HepG2 (cell line): ENCODE results near the gene PEX14. TPM values are rescaled to one million over a fixed set of nuclear protein-coding genes. Genes with fewer than 3 reads are reported as not detected.

ENCODE experiments used
- ATAC-seq: fragments of 200-7000 bp; cut with Tn5 transposase; 3 replicates; pipeline ENCODE4 v1.9.1; 2020; ENCODE audit warnings: mild to moderate bottlenecking, moderate library complexity
- BruUV-seq: library from RNA; stranded (reverse); fragments of 400-500 nt; replicated peaks from 2 replicates; lab custom pipeline; 2021; lab: Mats Ljungman, UMichigan
- CTCF ChIA-PET: fragments of 300-600 bp; formaldehyde crosslinking; extraction: SDS; loops from one replicate; lab custom pipeline; 2021; ENCODE audit warnings: low total read pairs, inconsistent platforms, low intra/inter-chr PET ratio; lab: Yijun Ruan, JAX
- POLR2A ChIA-PET: fragments of 350-600 bp; sonication (Branson Sonifier 250); formaldehyde crosslinking; loops from one replicate; lab custom pipeline; 2020; ENCODE audit warnings: antibody characterized with exemption, inconsistent platforms; lab: Yijun Ruan, JAX
- DNase-seq: peaks from one replicate; pipeline ENCODE4 v3.0.0-alpha.2; 2015; ENCODE audit warnings: low spot score
- FAIRE-seq: peaks from 3 replicates; lab custom pipeline; 2011; peaks lifted over from hg19 to GRCh38; lab: Jason Lieb, UNC
- H2AFZ ChIP-seq: one replicate; pipeline ENCODE4 v1.6.1; 2011; ENCODE audit warnings: low read length, inconsistent platforms
- H3K27ac ChIP-seq: fragments of 300-600 bp; 3 replicates; pipeline ENCODE4 v1.8.0; 2011; ENCODE audit warnings: mixed run types, mild to moderate bottlenecking, mixed read lengths, low read length, inconsistent platforms; ENCODE audit not compliant: insufficient read depth; ENCODE audit errors: extremely low read length
- H3K27me3 ChIP-seq, 2 experiments: fragments of 200-600 bp in 1 of 2; 2 replicates in 1 of 2; 3 replicates in 1 of 2; pipeline versions ENCODE4 v1.6.0 to v1.8.0; 2011; ENCODE audit warnings: low read length in 2 of 2, mild to moderate bottlenecking in 2 of 2, moderate library complexity in 2 of 2, inconsistent platforms in 1 of 2; ENCODE audit not compliant: insufficient read depth in 2 of 2, control insufficient read depth in 1 of 2
- H3K36me3 ChIP-seq, 2 experiments: fragments of 200-600 bp in 1 of 2; replicated peaks in 1 of 2; 2 replicates in 1 of 2; 3 replicates in 1 of 2; pipeline versions ENCODE4 v1.5.1 to v1.8.0; 2011; ENCODE audit warnings: low read length in 2 of 2, inconsistent platforms in 1 of 2; ENCODE audit not compliant: insufficient read depth in 2 of 2, control insufficient read depth in 1 of 2
- H3K4me1 ChIP-seq: 2 replicates; pipeline ENCODE4 v1.5.1; 2012; ENCODE audit warnings: low read length, inconsistent platforms; ENCODE audit not compliant: insufficient read depth
- H3K4me2 ChIP-seq: 2 replicates; pipeline ENCODE4 v1.6.0; 2011; ENCODE audit warnings: low read depth, low read length, inconsistent platforms
- H3K4me3 ChIP-seq, 3 experiments: fragments of 200-600 bp in 1 of 3; sonication (generic), shearing (Covaris generic) in 1 of 3; replicated peaks in 1 of 3; 2 replicates each; pipeline ENCODE4 v1.5.1; 2011 to 2016; ENCODE audit warnings: low read length in 3 of 3, inconsistent platforms in 2 of 3, low read depth in 2 of 3, mild to moderate bottlenecking in 2 of 3, control low read depth in 1 of 3, mixed read lengths in 1 of 3; ENCODE audit not compliant: insufficient read depth in 1 of 3
- H3K79me2 ChIP-seq: one replicate; pipeline ENCODE4 v1.6.1; 2011; ENCODE audit warnings: low read length, inconsistent platforms; ENCODE audit not compliant: insufficient read depth
- H3K9ac ChIP-seq: 2 replicates; pipeline ENCODE4 v1.6.0; 2011; ENCODE audit warnings: mild to moderate bottlenecking, low read depth, low read length, inconsistent platforms; ENCODE audit not compliant: insufficient read depth
- H3K9me3 ChIP-seq: 2 replicates; pipeline ENCODE4 v1.5.1; 2012; ENCODE audit warnings: mild to moderate bottlenecking, low read length
- H4K20me1 ChIP-seq: 2 replicates; pipeline ENCODE4 v1.6.0; 2011; ENCODE audit warnings: inconsistent platforms, mild to moderate bottlenecking, low read length, moderate library complexity; ENCODE audit not compliant: insufficient read depth
- ARHGAP35 ChIP-seq: sonication (generic); formaldehyde crosslinking; IDR thresholded peaks from 2 replicates; pipeline ENCODE4 v1.9.0; 2022; ENCODE audit warnings: mild to moderate bottlenecking, inconsistent platforms, moderate library complexity, missing genetic modification reagents, borderline replicate concordance
- ATM ChIP-seq: fragments of 450-650 bp; IDR thresholded peaks from 2 replicates; pipeline ENCODE4 v1.7.1; 2017; ENCODE audit warnings: mild to moderate bottlenecking, borderline replicate concordance
- GFI1 ChIP-seq: sonication (generic); formaldehyde crosslinking; IDR thresholded peaks from 2 replicates; pipeline ENCODE4 v1.5.0; 2020; ENCODE audit warnings: missing genetic modification reagents, mild to moderate bottlenecking, borderline replicate concordance
- HNF4A ChIP-seq: sonication (generic); formaldehyde crosslinking; IDR thresholded peaks from 2 replicates; pipeline ENCODE4 v1.4.0; 2020; ENCODE audit warnings: missing genetic modification reagents
- MIER3 ChIP-seq: IDR thresholded peaks from 2 replicates; pipeline ENCODE4 v1.6.1; 2016; ENCODE audit warnings: missing compliant biosample characterization, borderline replicate concordance
- MIXL1 ChIP-seq: IDR thresholded peaks from 2 replicates; pipeline ENCODE4 v1.6.1; 2016
- SMARCC2 ChIP-seq: fragments of 450-650 bp; IDR thresholded peaks from 2 replicates; pipeline ENCODE4 v1.6.1; 2017; ENCODE audit warnings: antibody characterized with exemption, mild to moderate bottlenecking
- SNAPC2 ChIP-seq: sonication (generic); formaldehyde crosslinking; IDR thresholded peaks from 2 replicates; pipeline ENCODE4 v1.8.1; 2022; ENCODE audit warnings: mild to moderate bottlenecking, missing genetic modification reagents
- ZNF124 ChIP-seq: sonication (generic); formaldehyde crosslinking; IDR thresholded peaks from 2 replicates; pipeline ENCODE4 v1.4.0; 2020; ENCODE audit warnings: missing genetic modification reagents
- ZNF343 ChIP-seq: sonication (generic); formaldehyde crosslinking; IDR thresholded peaks from 2 replicates; pipeline ENCODE4 v1.4.0; 2020; ENCODE audit warnings: mild to moderate bottlenecking, missing genetic modification reagents
- ZNF432 ChIP-seq: sonication (generic); formaldehyde crosslinking; IDR thresholded peaks from 2 replicates; pipeline ENCODE4 v1.5.0; 2020; ENCODE audit warnings: missing genetic modification reagents, mild to moderate bottlenecking, borderline replicate concordance
- ZNF567 ChIP-seq: sonication (generic); formaldehyde crosslinking; IDR thresholded peaks from 2 replicates; pipeline ENCODE4 v1.8.1; 2023; ENCODE audit warnings: mild to moderate bottlenecking, missing genetic modification reagents, borderline replicate concordance
- WGBS: methylation state at CpG from one replicate; pipeline ENCODE4 v1.1.6; 2017; ENCODE audit warnings: low lambda C conversion rate; 5-methylcytosine and 5-hydroxymethylcytosine counted together
- in situ Hi-C: cut with HindIII; loops from 2 replicates; pipeline ENCODE4 v1.10.0; 2017; ENCODE audit warnings: low pct_unique_long_range_greater_than_20kb; ENCODE audit not compliant: extremely low pct_ligation_motif_present
- intact Hi-C: fragments of 100-400 bp; cut with micrococcal nuclease; formaldehyde crosslinking; loops from one replicate; pipeline ENCODE4 v1.10.0; 2022; ENCODE audit not compliant: unreplicated experiment
- polyA plus RNA-seq, 8 experiments: library from polyadenylated mRNA; depleted of rRNA in 3 of 8; stranded (reverse) in 7 of 8; unstranded in 1 of 8; fragments of >200 nt; fragmentation: Illumina TruSeq in 4 of 8; extraction: Trizol in 4 of 8; gene quantifications; 2 replicates each; pipeline versions ENCODE4 v1.2.1 to v1.2.3, GENCODE V29; 2011 to 2016; ENCODE audit warnings: low read depth in 4 of 8, missing spikeins in 1 of 8, mixed read lengths in 1 of 8; ENCODE audit not compliant: insufficient read depth in 1 of 8
- total RNA-seq, 5 experiments: library from RNA; depleted of rRNA; stranded (reverse); fragments of >200 nt; fragmentation: Illumina TruSeq; extraction: Trizol; gene quantifications; 2 replicates each; pipeline ENCODE4 v1.2.3, GENCODE V29; 2016; ENCODE audit warnings: low read depth in 1 of 5
- TF ChIP-seq, protein P1 (sequence below): sonication (generic); formaldehyde crosslinking; IDR thresholded peaks from 2 replicates; pipeline ENCODE4 v1.4.0; 2020; ENCODE audit warnings: missing genetic modification reagents
- TF ChIP-seq, protein P2 (sequence below): sonication (generic); formaldehyde crosslinking; IDR thresholded peaks from 2 replicates; pipeline ENCODE4 v1.5.0; 2020; ENCODE audit warnings: missing genetic modification reagents
- TF ChIP-seq, protein P3 (sequence below): sonication (generic); formaldehyde crosslinking; IDR thresholded peaks from 2 replicates; pipeline ENCODE4 v1.4.0; 2020; ENCODE audit warnings: missing genetic modification reagents
- TF ChIP-seq, protein P4 (sequence below): sonication (generic); formaldehyde crosslinking; conservative IDR thresholded peaks from 2 replicates; pipeline ENCODE4 v1.4.0; 2020; ENCODE audit warnings: mild to moderate bottlenecking, missing genetic modification reagents, moderate library complexity

Gene PEX14
- total and polyA plus RNA-seq, 2 of the 13 experiments (the other 11 are each of a cell fraction or from before 2014, with no cell fraction given), result 6.5 to 9.9 TPM

DNA sequence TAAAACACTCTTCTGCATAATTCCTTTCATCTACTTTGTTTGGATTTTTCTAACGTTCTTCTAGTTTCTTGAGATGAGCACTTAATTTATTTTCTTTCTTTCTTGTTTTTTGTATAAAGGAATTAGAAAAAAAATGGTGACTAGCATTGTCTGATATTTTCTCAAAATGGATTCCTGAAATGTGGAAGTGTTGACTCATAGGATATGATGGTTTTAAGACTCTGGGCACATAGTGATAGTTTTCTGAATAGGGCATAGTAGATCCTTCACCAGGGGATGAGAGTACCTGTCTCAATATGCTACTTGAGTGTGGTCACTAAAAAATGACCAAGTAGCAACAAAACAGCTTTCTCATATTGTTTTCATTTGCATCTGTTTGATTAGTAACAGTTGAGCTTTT lies 100.9 kb downstream of the PEX14 start (continued):
- TF ChIP-seq, protein P1, sequence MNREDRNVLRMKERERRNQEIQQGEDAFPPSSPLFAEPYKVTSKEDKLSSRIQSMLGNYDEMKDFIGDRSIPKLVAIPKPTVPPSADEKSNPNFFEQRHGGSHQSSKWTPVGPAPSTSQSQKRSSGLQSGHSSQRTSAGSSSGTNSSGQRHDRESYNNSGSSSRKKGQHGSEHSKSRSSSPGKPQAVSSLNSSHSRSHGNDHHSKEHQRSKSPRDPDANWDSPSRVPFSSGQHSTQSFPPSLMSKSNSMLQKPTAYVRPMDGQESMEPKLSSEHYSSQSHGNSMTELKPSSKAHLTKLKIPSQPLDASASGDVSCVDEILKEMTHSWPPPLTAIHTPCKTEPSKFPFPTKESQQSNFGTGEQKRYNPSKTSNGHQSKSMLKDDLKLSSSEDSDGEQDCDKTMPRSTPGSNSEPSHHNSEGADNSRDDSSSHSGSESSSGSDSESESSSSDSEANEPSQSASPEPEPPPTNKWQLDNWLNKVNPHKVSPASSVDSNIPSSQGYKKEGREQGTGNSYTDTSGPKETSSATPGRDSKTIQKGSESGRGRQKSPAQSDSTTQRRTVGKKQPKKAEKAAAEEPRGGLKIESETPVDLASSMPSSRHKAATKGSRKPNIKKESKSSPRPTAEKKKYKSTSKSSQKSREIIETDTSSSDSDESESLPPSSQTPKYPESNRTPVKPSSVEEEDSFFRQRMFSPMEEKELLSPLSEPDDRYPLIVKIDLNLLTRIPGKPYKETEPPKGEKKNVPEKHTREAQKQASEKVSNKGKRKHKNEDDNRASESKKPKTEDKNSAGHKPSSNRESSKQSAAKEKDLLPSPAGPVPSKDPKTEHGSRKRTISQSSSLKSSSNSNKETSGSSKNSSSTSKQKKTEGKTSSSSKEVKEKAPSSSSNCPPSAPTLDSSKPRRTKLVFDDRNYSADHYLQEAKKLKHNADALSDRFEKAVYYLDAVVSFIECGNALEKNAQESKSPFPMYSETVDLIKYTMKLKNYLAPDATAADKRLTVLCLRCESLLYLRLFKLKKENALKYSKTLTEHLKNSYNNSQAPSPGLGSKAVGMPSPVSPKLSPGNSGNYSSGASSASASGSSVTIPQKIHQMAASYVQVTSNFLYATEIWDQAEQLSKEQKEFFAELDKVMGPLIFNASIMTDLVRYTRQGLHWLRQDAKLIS (CRISPR knock-in tag), result no peak
- no peak for TF ChIP-seq SMARCC2
- TF ChIP-seq, protein P2, sequence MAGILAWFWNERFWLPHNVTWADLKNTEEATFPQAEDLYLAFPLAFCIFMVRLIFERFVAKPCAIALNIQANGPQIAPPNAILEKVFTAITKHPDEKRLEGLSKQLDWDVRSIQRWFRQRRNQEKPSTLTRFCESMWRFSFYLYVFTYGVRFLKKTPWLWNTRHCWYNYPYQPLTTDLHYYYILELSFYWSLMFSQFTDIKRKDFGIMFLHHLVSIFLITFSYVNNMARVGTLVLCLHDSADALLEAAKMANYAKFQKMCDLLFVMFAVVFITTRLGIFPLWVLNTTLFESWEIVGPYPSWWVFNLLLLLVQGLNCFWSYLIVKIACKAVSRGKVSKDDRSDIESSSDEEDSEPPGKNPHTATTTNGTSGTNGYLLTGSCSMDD (CRISPR knock-in tag), result no peak
- TF ChIP-seq ZNF432, result no peak
- TF ChIP-seq ZNF124 (CRISPR knock-in tag), result no peak
- no peak for TF ChIP-seq ATM
- no peak for TF ChIP-seq SNAPC2
- TF ChIP-seq ARHGAP35 (CRISPR knock-in tag), result no peak
- TF ChIP-seq MIER3 (CRISPR knock-in tag), result no peak

DNA sequence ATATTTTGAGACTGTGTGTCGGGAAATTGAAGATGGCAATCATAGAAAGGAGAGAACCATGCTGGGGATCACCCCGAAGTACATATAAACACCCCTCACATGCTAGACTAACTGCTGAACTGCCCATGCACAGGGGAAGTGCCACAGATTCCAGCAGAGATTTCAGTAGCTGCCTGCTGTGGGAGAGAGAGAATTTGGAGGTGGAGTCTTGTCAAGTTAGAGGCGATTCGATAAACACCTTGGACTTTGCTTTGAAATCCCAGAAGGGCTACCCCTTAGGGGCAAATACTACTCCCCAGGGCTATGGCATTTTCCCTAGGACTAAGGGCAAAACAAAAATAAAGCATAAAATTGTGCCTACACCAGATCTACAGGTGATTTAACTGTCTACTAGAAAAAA lies 103.3 kb downstream of the PEX14 start:
- no TSS peak for BruUV-seq
- H3K79me2 ChIP-seq, result no peaks in the 10 kb centered on the region
- no peak overlapping the region for H3K4me2 ChIP-seq
- H3K9me3 ChIP-seq, result no peaks in the 10 kb centered on the region
- no peaks in the 10 kb centered on the region; a peak in 1 of 5 replicates for H3K36me3 ChIP-seq
- FAIRE-seq (no peak), ATAC-seq (peak; percentile 30; the same call in 1 of the 3 replicates), DNase-seq (no peak)
- in situ Hi-C loops (no loop called here), intact Hi-C loops (no loop called here)
- no peaks in the 10 kb centered on the region for H4K20me1 ChIP-seq
- H2AFZ ChIP-seq, result no peak overlapping the region
- no peaks in the 10 kb centered on the region for H3K27me3 ChIP-seq
- WGBS, result 51% methylated on average over 4 of the region's 4 CpGs
- POLR2A ChIA-PET, result no interaction called here
- no peak overlapping the region for H3K9ac ChIP-seq
- CTCF ChIA-PET, result no interaction called here
- H3K4me1 ChIP-seq, result peaks cover 11% of the 10 kb centered on the region
- no peak overlapping the region for H3K27ac ChIP-seq
- no peak overlapping the region for H3K4me3 ChIP-seq
- TF ChIP-seq GFI1 (CRISPR knock-in tag) (0 out of 2 replicates have a peak, but pooled peaks have one; percentile 28), MIXL1 (no peak), ZNF343 (CRISPR knock-in tag) (peak; percentile 48; the same call in 1 of the 2 replicates), HNF4A (CRISPR knock-in tag) (0 out of 2 replicates have a peak, but pooled peaks have one; percentile 7), ZNF567 (CRISPR knock-in tag) (no peak)
- TF ChIP-seq, protein P3, sequence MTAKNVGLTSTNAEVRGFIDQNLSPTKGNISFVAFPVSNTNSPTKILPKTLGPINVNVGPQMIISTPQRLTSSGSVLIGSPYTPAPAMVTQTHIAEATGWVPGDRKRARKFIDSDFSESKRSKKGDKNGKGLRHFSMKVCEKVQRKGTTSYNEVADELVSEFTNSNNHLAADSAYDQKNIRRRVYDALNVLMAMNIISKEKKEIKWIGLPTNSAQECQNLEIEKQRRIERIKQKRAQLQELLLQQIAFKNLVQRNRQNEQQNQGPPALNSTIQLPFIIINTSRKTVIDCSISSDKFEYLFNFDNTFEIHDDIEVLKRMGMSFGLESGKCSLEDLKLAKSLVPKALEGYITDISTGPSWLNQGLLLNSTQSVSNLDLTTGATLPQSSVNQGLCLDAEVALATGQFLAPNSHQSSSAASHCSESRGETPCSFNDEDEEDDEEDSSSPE, result no peak
- TF ChIP-seq, protein P4, sequence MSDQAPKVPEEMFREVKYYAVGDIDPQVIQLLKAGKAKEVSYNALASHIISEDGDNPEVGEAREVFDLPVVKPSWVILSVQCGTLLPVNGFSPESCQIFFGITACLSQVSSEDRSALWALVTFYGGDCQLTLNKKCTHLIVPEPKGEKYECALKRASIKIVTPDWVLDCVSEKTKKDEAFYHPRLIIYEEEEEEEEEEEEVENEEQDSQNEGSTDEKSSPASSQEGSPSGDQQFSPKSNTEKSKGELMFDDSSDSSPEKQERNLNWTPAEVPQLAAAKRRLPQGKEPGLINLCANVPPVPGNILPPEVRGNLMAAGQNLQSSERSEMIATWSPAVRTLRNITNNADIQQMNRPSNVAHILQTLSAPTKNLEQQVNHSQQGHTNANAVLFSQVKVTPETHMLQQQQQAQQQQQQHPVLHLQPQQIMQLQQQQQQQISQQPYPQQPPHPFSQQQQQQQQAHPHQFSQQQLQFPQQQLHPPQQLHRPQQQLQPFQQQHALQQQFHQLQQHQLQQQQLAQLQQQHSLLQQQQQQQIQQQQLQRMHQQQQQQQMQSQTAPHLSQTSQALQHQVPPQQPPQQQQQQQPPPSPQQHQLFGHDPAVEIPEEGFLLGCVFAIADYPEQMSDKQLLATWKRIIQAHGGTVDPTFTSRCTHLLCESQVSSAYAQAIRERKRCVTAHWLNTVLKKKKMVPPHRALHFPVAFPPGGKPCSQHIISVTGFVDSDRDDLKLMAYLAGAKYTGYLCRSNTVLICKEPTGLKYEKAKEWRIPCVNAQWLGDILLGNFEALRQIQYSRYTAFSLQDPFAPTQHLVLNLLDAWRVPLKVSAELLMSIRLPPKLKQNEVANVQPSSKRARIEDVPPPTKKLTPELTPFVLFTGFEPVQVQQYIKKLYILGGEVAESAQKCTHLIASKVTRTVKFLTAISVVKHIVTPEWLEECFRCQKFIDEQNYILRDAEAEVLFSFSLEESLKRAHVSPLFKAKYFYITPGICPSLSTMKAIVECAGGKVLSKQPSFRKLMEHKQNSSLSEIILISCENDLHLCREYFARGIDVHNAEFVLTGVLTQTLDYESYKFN, result no peak
